Activated CD8-positive, alpha-beta memory T cell treated with anti-CD3 and anti-CD28 coated beads, Interleukin-2, amount 10 ng/mL, durations not matched to agents 7 days and 5 days (primary cell): Measurements from ENCODE around the gene PCDH12. TPM values are rescaled to one million over a fixed set of nuclear protein-coding genes. Genes with fewer than 3 reads are reported as not detected.

ENCODE experiments used
- ATAC-seq: fragments of 150-1000 bp; cut with Tn5 transposase; one replicate; pipeline ENCODE4 v1.10.0; 2021; ENCODE audit warnings: moderate library complexity
- CTCF ChIA-PET: fragments of 350-600 bp; sonication (Branson Sonifier 250); formaldehyde crosslinking; loops from one replicate; lab custom pipeline; 2021; ENCODE audit warnings: antibody characterized with exemption; lab: Charles Lee
- DNase-seq: peaks from one replicate; pipeline ENCODE4 v3.0.0-alpha.2; 2020
- H3K27ac Mint-ChIP-seq: one replicate; pipeline ENCODE4 v1.8.0; 2021; ENCODE audit warnings: mild to moderate bottlenecking, mixed read lengths
- H3K27me3 Mint-ChIP-seq: one replicate; pipeline ENCODE4 v1.8.0; 2021; ENCODE audit warnings: mixed read lengths
- H3K36me3 Mint-ChIP-seq: one replicate; pipeline ENCODE4 v1.8.0; 2021; ENCODE audit warnings: mild to moderate bottlenecking, mixed read lengths
- H3K4me1 Mint-ChIP-seq: one replicate; pipeline ENCODE4 v1.8.0; 2021; ENCODE audit warnings: mixed read lengths
- H3K4me3 Mint-ChIP-seq: one replicate; pipeline ENCODE4 v1.8.0; 2021; ENCODE audit warnings: mild to moderate bottlenecking, moderate library complexity, mixed read lengths
- H3K9me3 Mint-ChIP-seq: one replicate; pipeline ENCODE4 v1.8.0; 2022; ENCODE audit warnings: low read depth, mixed read lengths
- total RNA-seq, 2 experiments: library from RNA; stranded (reverse); gene quantifications; one replicate each; pipeline ENCODE4 v1.2.3, GENCODE V29; 2021

Gene PCDH12
- total RNA-seq, 2 experiments from 2014 or later: 0.12 to 0.19 TPM

- peaks cover 6% of the 10 kb centered on the region for H3K4me1 Mint-ChIP-seq
- DNase-seq (no peak), ATAC-seq (no peak)
- H3K27me3 Mint-ChIP-seq: no peaks in the 10 kb centered on the region
- H3K36me3 Mint-ChIP-seq: peaks cover 28% of the 10 kb centered on the region
- CTCF ChIA-PET: interaction anchor here (1.2 to 2.1 kb wide), 6 partner anchors 9 to 166 kb away, joined by 3 to 7 read pairs (median 5); partner anchors contain the start of gene RNF14
- no peak overlapping the region for H3K4me3 Mint-ChIP-seq
- no peaks in the 10 kb centered on the region for H3K9me3 Mint-ChIP-seq
- H3K27ac Mint-ChIP-seq: no peak overlapping the region
These were observed 28.1 kb upstream of the PCDH12 start for GRCh38 chr5:141986072-141986471.

- Mint-ChIP-seq H3K9me3 (no peaks in the 10 kb centered on the region), H3K4me3 (no peak overlapping the region), H3K36me3 (peaks cover 38% of the 10 kb centered on the region), H3K27ac (no peak overlapping the region), H3K27me3 (no peaks in the 10 kb centered on the region), H3K4me1 (peaks cover 8% of the 10 kb centered on the region)
- CTCF ChIA-PET: no interaction called here
- ATAC-seq: no peak
- no peak for DNase-seq
These were observed 24.6 kb upstream of the PCDH12 start for GRCh38 chr5:141982626-141983025.

- no peak for DNase-seq
- H3K27me3 Mint-ChIP-seq: no peaks in the 10 kb centered on the region
- no peaks in the 10 kb centered on the region for H3K9me3 Mint-ChIP-seq
- no peak for ATAC-seq
- CTCF ChIA-PET: interaction anchor here (0.6 to 4.6 kb wide), 5 partner anchors 8 to 361 kb away, joined by 3 to 22 read pairs (median 20); partner anchors contain the start of gene RNF14
- H3K36me3 Mint-ChIP-seq: peaks cover 43% of the 10 kb centered on the region
- no peak overlapping the region for H3K4me3 Mint-ChIP-seq
- H3K27ac Mint-ChIP-seq: no peak overlapping the region
- peaks cover 13% of the 10 kb centered on the region for H3K4me1 Mint-ChIP-seq
These were observed 20.4 kb upstream of the PCDH12 start for GRCh38 chr5:141978389-141978788.

GRCh38 chr5:141976176-141976575 is 18.2 kb upstream of the PCDH12 start:
- peaks cover 16% of the 10 kb centered on the region for H3K4me1 Mint-ChIP-seq
- H3K4me3 Mint-ChIP-seq: no peak overlapping the region
- H3K36me3 Mint-ChIP-seq: peaks cover 41% of the 10 kb centered on the region
- no peaks in the 10 kb centered on the region for H3K27me3 Mint-ChIP-seq
- no peak overlapping the region for H3K27ac Mint-ChIP-seq
- no peaks in the 10 kb centered on the region for H3K9me3 Mint-ChIP-seq
- no peak for ATAC-seq
- CTCF ChIA-PET: interaction anchor here (0.6 to 4.6 kb wide), 9 partner anchors 9 to 430 kb away, joined by 3 to 22 read pairs (median 4); no protein-coding TSS in a partner anchor
- DNase-seq: no peak

GRCh38 chr5:141973871-141974595 is 16.0 kb upstream of the PCDH12 start:
- no peaks in the 10 kb centered on the region for H3K9me3 Mint-ChIP-seq
- ATAC-seq (no peak), DNase-seq (no peak)
- no peak overlapping the region for H3K4me3 Mint-ChIP-seq
- H3K27ac Mint-ChIP-seq: no peak overlapping the region
- peaks cover 26% of the 10 kb centered on the region for H3K4me1 Mint-ChIP-seq
- no peaks in the 10 kb centered on the region for H3K27me3 Mint-ChIP-seq
- H3K36me3 Mint-ChIP-seq: peaks cover 36% of the 10 kb centered on the region
- CTCF ChIA-PET: interaction anchor here (6.5 kb wide), 1 partner anchor 15 kb away, joined by 95 read pairs; the partner anchor contains the start of gene PCDH12

GRCh38 chr5:141969783-141970771 is 12.1 kb upstream of the PCDH12 start:
- DNase-seq: peak; percentile 49
- no peaks in the 10 kb centered on the region for H3K27me3 Mint-ChIP-seq
- no peaks in the 10 kb centered on the region for H3K9me3 Mint-ChIP-seq
- no peak for ATAC-seq
- CTCF ChIA-PET: interaction anchor here (0.8 to 6.5 kb wide), 35 partner anchors 8 to 743 kb away, joined by 3 to 95 read pairs (median 6); partner anchors contain the start of genes DELE1, GNPDA1, HDAC3 and PCDH12
- H3K27ac Mint-ChIP-seq: peak overlapping the region; percentile 92
- H3K4me3 Mint-ChIP-seq: peak overlapping the region; percentile 88
- H3K4me1 Mint-ChIP-seq: peaks cover 32% of the 10 kb centered on the region
- peaks cover 22% of the 10 kb centered on the region for H3K36me3 Mint-ChIP-seq

- peak within 1 kb of the TSS; percentile 88 for H3K4me3 Mint-ChIP-seq
- H3K4me1 Mint-ChIP-seq: peaks cover 28% of the 10 kb centered on the region
- CTCF ChIA-PET: interaction anchor here (0.8 to 6.5 kb wide), 42 partner anchors 9 to 405 kb away, joined by 3 to 95 read pairs (median 5); partner anchors contain the start of genes DELE1, FCHSD1, GNPDA1 and HDAC3
- H3K9me3 Mint-ChIP-seq: no peaks in the 10 kb centered on the region
- ATAC-seq: peak; percentile 97
- DNase-seq: peak; percentile 97
- peak within 1 kb of the TSS; percentile 92 for H3K27ac Mint-ChIP-seq
- no peaks in the 10 kb centered on the region for H3K27me3 Mint-ChIP-seq
- H3K36me3 Mint-ChIP-seq: peaks cover 15% of the 10 kb centered on the region
These were observed 11.1 kb upstream of the PCDH12 start, which contains the start of gene RNF14 for GRCh38 chr5:141968914-141969608. RNF14 (plus strand) TSS chr5:141969105; CDS start chr5:141973589, 4,484 bp downstream.

GRCh38 chr5:141966963-141967333 is 8.9 kb upstream of the PCDH12 start:
- Mint-ChIP-seq H3K27me3 (no peaks in the 10 kb centered on the region), H3K4me1 (peaks cover 21% of the 10 kb centered on the region), H3K36me3 (peaks cover 6% of the 10 kb centered on the region), H3K9me3 (no peaks in the 10 kb centered on the region), H3K27ac (no peak overlapping the region), H3K4me3 (no peak overlapping the region)
- DNase-seq (no peak), ATAC-seq (no peak)
- CTCF ChIA-PET: interaction anchor here (4.1 kb wide), 1 partner anchor 274 kb away, joined by 44 read pairs; no protein-coding TSS in a partner anchor

GRCh38 chr5:141966275-141966962 is 8.4 kb upstream of the PCDH12 start:
- ATAC-seq: no peak
- Mint-ChIP-seq H3K9me3 (no peaks in the 10 kb centered on the region), H3K27me3 (no peaks in the 10 kb centered on the region), H3K4me1 (peaks cover 26% of the 10 kb centered on the region), H3K27ac (no peak overlapping the region), H3K36me3 (peaks cover 4% of the 10 kb centered on the region), H3K4me3 (no peak overlapping the region)
- DNase-seq: no peak
- CTCF ChIA-PET: no interaction called here

GRCh38 chr5:141965071-141965470 is 7.1 kb upstream of the PCDH12 start:
- no peaks in the 10 kb centered on the region for H3K9me3 Mint-ChIP-seq
- H3K4me3 Mint-ChIP-seq: no peak overlapping the region
- CTCF ChIA-PET: interaction anchor here (1.1 to 8.0 kb wide), 4 partner anchors 22 to 916 kb away, joined by 3 to 103 read pairs (median 10); no protein-coding TSS in a partner anchor
- DNase-seq (no peak), ATAC-seq (no peak)
- H3K4me1 Mint-ChIP-seq: peaks cover 30% of the 10 kb centered on the region
- no peaks in the 10 kb centered on the region for H3K27me3 Mint-ChIP-seq
- H3K27ac Mint-ChIP-seq: no peak overlapping the region
- no peaks in the 10 kb centered on the region for H3K36me3 Mint-ChIP-seq

GRCh38 chr5:141963701-141964100 is 5.7 kb upstream of the PCDH12 start:
- Mint-ChIP-seq H3K27ac (no peak overlapping the region), H3K36me3 (no peaks in the 10 kb centered on the region), H3K9me3 (no peaks in the 10 kb centered on the region), H3K4me1 (peaks cover 37% of the 10 kb centered on the region), H3K27me3 (no peaks in the 10 kb centered on the region), H3K4me3 (no peak overlapping the region)
- DNase-seq (no peak), ATAC-seq (no peak)
- CTCF ChIA-PET: interaction anchor here (0.8 to 8.0 kb wide), 5 partner anchors 21 to 271 kb away, joined by 3 to 103 read pairs (median 5); partner anchors contain the start of gene DELE1

GRCh38 chr5:141961466-141961865 is 3.5 kb upstream of the PCDH12 start:
- no peak overlapping the region for H3K4me3 Mint-ChIP-seq
- no peaks in the 10 kb centered on the region for H3K9me3 Mint-ChIP-seq
- no peaks in the 10 kb centered on the region for H3K36me3 Mint-ChIP-seq

More at GRCh38 chr5:141961466-141961865, 3.5 kb upstream of the PCDH12 start:
- peaks cover 45% of the 10 kb centered on the region for H3K4me1 Mint-ChIP-seq
- H3K27ac Mint-ChIP-seq: peak overlapping the region; percentile 79
- no peaks in the 10 kb centered on the region for H3K27me3 Mint-ChIP-seq
- DNase-seq (no peak), ATAC-seq (no peak)
- CTCF ChIA-PET: interaction anchor here (0.7 to 8.0 kb wide), 51 partner anchors 9 to 839 kb away, joined by 3 to 195 read pairs (median 5); partner anchors contain the start of genes ARAP3, DELE1, FCHSD1 and GNPDA1
